Stimulated activated CD8-positive, alpha-beta memory T cell treated with anti-CD3 and anti-CD28 coated beads, Interleukin-4, amount 100 ng/mL, for 4 hours (primary cell): ENCODE results near the gene GALNT11.
"Not testable (repeated sequence)": the region's sequence is repeated elsewhere in the genome, so short reads cannot be mapped to it uniquely, and the experiment has no call there.

Experiments
- DNase-seq, 2 donors: peaks; one replicate each; pipeline ENCODE4 v3.0.0-alpha.2; 2020; ENCODE audit warnings: low read depth in 2 of 2, low spot score in 1 of 2

GALNT11 gene

DNA sequence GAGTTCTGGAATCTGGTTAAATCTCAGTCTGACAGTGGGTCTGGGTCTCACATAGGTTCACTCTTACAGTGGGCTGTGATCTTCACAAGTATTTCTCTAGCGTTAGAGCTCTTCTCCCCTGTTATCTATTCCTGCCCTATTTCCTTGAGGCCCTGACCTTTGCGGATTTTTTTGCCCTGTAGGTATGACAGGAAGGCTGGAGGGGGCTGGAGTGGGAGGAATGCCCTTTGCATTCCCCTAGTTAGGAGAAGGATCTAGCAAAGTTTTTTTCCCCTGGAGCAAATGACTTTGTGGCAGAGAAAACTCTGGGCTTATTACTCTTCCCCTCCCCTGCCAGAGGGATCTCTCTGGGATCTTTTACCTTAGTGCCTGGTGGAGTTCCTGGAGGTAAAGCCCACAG lies 49.2 kb downstream of the GALNT11 start:
- DNase-seq = no peak

DNA sequence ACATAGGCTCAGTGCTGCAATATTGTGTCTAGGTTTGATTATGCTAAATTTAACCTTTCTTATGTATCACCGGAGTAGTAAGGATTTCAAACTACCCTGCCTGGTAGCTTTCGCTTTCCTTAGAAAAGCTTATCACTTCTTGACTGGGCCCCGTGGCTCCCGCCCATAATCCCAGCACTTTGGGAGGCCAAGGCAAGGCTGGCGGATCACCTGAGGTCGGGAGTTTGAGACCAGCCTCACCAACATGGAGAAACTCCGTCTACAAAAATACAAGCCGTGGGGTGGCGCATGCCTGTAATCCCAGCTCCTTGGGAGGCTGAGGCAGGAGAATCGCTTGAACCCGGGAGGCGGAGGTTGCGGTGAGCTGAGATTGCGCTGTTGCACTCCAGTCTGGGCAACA lies 49.9 kb downstream of the GALNT11 start:
- not testable (repeated sequence) for DNase-seq

DNA sequence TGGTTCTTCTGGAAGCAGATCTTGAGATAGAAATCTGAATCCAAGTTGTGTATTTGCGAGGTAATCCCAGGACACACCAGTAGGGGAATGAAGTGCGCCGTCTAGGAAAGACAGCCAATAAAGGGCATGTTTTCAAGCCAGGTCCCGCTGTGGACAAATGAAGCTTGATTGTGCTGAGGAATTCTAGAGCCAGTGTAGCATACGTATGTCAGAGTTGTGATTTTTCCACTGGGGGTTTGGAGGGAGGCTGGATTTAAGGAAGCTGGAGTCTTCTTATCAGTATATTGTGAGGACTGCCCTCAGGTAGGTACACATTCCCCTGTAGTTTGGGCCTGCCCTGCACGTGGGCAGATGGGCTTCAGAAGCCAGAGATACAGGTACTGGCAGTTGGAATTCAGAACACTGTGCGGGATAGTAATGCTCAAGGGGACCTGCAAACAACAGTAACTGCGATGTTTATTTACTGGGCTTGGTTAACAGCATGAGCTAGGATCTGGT lies 50.9 kb downstream of the GALNT11 start:
- DNase-seq = no peak

DNA sequence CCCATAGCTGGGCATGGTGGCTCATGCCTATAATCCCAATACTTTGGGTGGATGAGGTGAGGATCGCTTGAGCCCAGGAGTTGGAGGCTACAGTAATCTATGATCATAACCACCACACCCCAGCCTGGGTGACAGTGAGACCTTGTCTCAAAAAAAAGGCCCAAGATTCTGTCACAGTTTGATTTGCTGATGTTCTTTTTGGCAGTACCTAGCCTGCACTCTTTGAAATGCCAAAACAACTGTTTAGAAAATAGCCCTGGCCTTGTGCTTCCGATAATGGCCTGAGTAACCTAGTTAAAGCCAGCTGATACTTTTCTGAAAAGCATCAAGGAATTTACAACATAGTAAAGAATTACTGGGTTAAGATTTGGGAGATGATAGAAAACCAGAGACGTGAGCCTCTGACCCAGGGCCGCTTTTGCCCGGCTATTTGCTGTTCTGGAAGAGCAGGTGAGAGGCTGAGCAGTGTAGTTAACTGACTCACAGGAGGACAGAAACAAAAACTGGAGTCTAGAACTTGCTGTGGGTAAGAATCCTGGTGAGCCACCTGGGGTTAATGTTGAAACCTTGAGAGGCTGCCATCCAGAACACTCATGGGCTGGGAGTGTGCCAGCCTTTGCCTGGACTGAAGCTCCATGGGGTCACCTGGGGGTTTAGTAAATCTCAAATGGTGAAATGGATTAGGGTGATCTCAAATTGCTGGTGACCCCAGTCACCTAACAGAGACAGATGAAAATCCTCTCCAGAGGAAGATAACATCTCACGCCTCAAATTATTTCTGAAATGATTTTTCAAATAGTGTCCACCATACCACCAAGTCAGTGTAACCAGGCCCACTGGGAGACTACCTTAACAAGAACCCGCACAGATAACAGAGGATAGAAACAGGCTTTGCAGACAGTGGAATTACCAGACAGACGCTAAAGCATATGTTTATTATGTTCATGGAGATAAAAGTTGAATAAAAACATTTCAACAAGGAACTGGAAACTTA lies 51.8 kb downstream of the GALNT11 start:
- DNase-seq = no peak

DNA sequence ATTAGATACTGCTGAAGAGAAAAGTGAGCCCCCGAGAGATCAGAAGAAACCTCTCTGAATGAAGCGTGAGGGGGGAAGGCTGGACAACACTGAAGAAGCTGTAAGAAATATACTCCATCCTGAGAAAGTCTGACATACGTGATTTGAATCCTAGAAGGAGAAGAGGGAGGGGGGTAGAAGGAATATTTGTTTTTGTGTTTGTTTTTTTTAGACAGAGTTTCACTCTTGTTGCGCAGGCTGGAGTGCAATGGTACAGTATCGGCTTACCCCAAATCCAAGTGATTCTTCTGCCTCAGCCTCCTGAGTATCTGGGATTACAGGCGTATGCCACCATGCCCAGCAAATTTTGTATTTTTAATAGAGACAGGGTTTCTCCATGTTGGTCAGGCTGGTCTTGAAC lies 52.6 kb downstream of the GALNT11 start:
- DNase-seq = no peak

DNA sequence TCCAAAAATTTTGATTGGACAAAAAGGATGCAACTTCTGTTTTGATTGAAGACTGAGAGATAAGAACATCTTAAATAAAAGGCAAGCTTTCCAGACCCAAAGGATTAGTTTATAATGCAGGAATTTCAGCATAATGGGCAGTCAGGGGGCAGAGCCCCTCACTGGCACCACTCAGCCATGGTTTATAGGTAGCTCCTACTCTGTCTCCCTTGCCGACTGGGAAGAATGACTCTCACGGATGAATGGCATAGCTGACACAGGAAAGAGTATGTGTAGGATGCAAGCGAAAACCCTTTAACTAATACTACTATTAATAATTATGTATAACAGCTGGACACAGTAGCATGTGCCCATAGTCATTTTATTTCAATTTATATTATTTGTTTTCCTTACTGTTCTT lies 53.3 kb downstream of the GALNT11 start:
- DNase-seq = no peak

DNA sequence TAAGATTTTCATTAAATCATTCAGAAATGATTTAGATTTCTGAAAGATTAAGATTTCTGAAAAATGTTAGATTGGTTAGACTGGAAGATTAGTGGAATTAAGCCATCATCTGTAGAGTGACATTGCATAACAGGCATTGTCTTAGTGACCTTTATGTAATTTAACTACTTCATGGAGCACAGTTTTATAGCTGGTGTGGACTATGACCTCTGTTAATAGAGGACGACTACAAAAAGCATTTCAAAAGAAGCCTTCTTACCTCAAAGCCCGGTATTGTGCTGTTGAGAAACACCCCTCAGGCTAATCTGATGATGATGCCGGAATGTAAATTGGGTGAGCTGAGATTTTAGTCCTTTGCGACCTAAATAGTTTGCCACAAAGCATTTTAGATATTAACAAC lies 55.6 kb downstream of the GALNT11 start:
- DNase-seq = no peak

DNA sequence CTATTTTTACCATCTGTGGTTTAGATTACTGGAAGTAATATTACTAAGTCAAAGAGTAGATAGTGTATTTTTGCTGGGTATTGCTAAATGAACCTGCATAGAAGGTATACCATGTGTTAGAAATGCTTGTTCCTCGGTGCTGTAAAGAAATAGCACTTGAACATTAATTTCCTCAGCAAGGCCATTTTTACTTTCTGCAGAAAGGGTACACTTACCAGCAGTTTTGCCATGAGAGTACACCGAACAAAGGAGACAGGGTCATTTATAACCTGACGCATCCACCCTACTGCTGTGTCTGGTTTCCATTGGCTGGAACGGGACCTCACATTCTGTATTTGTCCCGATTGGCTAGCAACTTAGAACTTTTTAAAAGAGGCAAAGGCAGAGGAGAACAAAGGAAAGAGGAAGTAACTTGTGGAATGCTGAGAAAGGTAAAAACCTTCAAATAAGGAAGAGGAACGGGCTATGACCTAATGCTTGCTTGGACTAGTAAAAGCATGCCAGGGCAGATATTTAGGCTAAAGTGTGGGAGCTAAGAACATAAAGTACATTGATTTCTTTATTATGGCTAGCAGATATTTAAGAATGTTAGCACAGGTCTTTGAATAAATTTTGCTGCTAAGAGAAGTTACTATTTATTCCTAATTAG lies 56.7 kb downstream of the GALNT11 start:
- not testable (repeated sequence) for DNase-seq

DNA sequence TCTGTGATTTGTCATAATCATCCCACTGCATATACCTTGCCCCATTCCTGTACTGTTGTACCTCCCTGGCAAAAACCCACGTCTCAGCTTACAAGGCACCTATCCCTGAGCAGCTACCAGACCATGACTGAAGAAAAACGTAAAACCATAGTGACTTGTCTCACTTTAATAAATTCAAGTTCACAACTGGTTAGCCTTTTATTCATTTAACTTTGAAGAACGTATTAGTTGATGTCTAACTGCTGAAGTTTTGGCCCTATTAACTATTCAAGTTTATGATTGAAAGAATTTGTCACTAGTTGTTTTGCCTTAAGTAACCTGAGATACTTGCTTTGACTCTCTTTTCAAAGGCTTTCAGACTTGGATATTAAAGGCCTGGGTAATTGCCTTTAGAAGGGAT lies 59.7 kb downstream of the GALNT11 start:
- no peak for DNase-seq

DNA sequence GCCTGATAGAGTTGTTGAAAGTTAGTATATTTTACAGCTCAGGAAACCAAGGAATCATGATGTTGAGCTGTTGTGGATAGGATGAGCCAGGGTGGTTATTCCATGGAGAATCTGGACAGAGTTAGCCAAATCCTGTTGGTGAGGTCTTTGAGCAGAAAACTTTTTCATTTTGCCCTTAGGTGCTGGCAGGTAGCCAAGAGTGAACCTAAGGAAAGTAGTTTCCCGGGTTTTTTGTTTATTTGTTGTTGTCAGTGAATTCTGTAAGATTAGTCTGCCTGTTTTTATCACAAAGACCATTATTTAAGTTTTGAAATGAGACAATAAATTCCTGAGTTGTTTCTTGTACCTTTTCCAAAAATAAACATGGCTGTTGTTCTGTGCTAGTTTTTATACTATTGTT lies 61.0 kb downstream of the GALNT11 start:
- no peak for DNase-seq

DNA sequence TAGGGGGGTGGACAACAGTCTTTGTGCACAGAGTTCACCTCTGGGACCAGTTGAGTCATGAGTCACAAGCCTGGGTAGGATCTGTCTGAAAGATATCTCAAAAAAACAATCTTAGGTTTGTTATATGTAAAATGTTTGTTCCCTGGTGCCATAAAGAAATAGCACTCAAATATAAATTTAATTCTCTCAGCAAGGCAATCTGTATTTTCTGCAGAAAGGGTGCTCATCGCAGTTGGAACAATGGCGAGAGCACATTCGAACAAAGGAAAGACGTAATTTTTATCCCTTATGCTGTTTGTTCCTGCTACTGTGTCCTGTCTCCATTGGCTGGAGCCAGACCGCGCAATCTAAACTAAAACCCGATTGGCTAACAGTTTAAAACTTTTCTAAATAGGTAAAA lies 63.7 kb downstream of the GALNT11 start:
- DNase-seq = no peak

DNA sequence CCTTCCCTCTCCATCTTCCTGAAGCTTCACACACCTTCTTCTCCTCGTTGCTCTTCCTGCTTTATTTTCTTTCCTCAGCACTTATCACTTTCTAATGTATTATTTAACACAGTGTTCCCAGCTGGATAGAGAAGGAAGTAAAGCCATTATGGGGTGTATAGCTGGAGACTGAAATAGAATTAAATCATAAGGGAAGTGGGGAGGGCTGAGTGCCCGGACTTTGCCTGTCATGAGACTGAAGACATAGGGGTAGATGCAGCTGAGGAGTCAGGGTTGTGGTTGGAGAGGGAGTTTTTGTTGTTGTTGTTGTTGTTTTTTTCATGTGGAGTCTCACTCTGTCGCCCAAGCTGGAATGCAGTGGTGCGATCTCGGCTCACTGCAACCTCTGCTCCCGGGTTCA lies 65.3 kb downstream of the GALNT11 start:
- DNase-seq = no peak

DNA sequence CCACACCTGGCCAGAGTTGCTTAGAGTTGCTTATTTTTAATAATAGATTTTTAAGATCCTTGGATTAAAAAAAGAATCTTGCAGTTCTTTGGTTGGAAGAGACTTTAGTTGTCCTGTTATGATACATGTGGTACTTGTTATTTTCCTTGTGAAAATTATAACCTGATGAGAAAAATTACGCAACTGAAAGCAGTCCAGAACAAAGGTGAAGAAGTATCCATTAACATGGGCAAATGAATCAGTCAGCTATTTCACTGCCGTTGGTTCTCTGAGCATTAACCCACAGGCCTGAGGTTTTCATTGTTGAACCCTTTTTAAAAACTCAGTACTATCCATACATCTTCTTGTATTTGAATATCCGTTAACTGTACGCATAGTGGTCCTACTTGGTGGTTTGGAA lies 68.2 kb downstream of the GALNT11 start:
- DNase-seq = no peak

DNA sequence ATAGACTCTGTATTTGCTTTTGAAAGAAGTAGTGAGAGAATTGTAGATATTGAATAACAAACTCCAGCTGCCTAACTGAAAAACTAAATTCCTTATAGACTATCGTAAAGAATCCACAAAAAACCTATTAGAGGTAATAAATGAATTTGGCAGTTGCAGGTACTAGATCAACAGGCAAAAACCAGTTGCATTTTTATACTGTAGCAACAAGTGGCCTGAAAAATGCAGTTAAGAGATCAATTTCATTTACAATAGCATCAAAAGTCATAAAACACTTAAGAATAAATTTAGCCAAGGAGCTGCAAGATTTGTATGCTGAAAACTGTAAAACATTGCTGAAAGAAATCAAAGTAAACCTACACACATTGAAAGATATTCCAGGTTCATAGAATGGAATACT lies 70.3 kb downstream of the GALNT11 start:
- DNase-seq = no peak

DNA sequence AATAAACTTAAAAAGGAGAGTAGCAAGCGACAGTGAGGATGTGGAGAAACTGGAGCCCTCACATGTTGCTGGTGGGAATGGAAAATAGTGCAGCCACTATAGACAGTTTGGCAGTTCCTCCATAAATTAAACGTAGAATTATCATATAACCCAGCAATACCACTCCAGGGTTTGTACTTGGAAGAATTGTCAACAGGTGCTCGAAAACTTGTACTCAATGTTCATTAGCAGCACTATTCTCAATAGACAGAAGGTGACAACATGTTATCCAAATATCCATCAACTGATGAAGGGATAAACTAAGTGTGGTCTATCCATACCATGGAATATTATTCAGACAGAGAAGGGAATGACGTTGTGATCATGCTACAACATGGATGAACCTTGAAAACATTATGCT lies 71.9 kb downstream of the GALNT11 start:
- DNase-seq = no peak

DNA sequence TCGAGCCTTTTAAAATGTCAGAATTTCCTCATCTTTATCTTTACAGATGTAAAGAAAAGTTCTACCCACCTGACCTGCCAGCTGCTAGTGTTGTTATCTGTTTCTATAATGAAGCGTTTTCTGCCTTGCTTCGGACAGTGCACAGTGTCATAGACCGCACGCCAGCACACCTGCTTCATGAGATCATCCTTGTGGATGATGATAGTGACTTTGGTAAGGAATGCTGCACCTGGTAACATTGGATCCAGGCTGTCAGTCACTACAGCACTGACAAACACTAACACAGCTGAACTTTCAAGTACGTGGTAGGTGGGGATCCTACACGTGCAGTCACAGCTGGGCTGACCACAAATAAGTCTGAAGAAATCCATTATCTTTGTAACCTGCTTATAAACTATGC lies 77.6 kb downstream of the GALNT11 start:
- no peak for DNase-seq

DNA sequence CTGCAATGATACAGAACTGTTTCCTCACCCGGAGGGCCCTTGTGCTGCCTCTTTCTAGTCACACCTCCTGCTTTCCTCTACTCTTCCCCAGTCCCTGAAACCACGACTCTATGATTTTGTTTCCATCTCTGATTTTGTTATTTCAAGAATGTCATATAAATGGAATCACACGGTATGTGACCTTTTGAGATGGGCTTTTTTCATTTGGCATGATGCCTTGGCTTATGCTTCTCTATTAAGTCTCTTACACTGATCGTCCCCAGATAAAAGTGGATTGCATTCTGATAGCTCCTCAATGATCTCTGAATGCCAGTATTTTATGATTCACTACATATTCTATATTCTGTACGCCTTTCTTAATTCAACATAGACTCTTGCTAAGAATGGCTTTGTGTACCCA lies 78.2 kb downstream of the GALNT11 start:
- DNase-seq = no peak

DNA sequence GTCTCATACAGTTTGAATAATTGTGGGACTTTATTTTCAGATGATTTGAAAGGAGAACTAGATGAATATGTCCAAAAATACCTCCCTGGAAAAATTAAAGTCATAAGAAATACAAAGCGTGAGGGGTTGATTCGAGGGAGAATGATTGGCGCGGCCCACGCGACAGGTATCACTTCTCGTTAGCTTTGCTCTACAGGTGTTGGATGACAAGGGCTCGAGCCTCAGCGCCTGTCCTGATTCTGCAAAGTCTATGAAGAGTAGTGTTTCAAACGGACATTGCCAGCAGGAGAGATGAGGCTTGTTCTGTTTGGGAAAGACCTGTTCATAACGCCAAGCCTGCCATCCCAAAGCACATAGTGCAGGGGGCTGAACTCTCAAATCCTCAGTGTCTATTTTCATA lies 79.7 kb downstream of the GALNT11 start:
- DNase-seq = no peak

DNA sequence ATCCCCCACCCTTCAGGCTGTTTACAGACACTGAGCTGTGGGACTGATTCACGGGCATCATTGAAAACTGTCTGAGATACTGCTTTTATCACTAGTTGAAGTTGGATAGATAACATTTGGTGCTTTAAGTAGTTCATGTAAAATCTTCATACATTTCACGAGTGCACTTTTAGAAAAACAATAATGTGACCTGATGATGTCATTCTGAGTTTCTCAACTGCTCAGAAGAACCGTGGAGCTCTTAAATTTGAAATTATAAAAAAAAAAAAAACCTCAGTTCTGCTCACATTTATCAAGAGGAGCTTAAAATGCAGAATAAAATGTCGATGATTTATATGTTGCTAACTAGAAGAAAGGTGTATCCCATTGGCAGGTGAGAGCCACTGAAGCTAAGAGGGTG lies 81.5 kb downstream of the GALNT11 start:
- DNase-seq = no peak

DNA sequence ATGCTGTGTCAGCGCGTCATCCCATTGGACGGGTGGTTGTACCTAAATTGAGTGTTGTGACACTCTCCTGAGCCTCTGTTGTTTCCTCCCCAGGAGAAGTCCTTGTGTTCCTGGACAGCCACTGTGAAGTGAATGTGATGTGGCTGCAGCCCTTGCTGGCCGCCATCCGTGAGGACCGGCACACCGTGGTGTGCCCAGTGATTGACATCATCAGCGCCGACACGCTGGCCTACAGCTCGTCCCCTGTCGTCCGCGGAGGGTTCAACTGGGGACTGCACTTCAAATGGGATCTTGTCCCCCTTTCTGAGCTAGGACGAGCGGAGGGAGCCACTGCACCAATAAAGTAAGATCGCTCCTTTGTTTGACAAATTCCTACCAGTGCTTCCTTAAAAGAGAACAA lies 82.5 kb downstream of the GALNT11 start:
- no peak for DNase-seq

DNA sequence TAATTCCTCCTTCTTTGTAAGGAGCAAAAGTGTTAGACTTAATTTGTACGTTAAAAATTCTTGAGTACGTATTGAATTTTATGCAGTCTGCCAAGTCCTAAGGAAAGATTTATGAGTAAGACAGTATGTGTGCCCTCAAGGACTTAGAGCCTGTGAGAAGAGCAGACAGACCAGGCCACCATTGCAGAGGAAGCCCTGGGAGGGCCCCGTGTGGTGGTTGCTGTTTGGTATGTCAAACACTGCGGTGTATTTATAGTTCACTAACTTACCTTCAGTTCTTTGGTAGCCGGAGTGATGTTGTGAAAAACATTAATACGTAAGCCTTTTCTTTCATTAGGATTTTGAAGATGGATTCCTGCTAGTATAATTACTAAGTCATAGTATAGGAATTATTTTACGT lies 82.9 kb downstream of the GALNT11 start:
- DNase-seq = no peak

DNA sequence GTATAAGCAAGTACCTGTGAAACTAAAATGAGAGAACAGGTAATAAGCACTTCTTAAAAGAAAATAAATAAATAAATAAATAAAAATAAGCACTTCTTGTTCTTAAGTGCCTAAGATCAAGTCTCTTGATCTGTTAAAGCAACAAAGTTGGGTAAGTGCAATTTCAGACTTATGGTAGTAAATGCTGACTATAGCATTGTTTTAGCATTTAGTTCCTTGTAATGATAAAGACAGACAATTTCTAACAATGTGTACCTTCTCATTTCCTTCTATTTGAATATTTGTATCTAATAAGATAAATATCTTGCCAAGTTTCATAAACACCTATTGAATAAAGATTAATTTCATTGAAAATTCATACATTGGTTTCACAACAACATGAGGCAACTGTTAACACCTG lies 87.4 kb downstream of the GALNT11 start:
- no peak for DNase-seq
